Erythroblast (primary cell): ENCODE results near the gene CFTR.
"Not testable (repeated sequence)": the region's sequence is repeated elsewhere in the genome, so short reads cannot be mapped to it uniquely, and the experiment has no call there.

Experiments used
- GATA1 ChIP-seq: IDR thresholded peaks from 2 replicates; pipeline ENCODE4 v1.6.1; 2011; ENCODE audit warnings: low read depth, mild to moderate bottlenecking, control low read depth, low read length, moderate library complexity
- POLR2A ChIP-seq: IDR thresholded peaks from 2 replicates; pipeline ENCODE4 v1.6.1; 2011; ENCODE audit warnings: mild to moderate bottlenecking, low read length

GRCh38 chr7:117708173-117708572 lies 228.3 kb downstream of the CFTR start:
- not testable (repeated sequence) for TF ChIP-seq POLR2A, GATA1
